PC-9 (cell line): ENCODE data around the gene RALGPS2. TPM values are rescaled to one million over a fixed set of nuclear protein-coding genes. Genes with fewer than 3 reads are reported as not detected.

Experiments used
- BruUV-seq: library from RNA; stranded (reverse); fragments of 400-500 nt; replicated peaks from 2 replicates; lab custom pipeline; 2021; lab: Mats Ljungman, UMichigan
- CTCF ChIA-PET: fragments of 300-600 bp; sonication (Branson Sonifier 250); formaldehyde crosslinking; loops from one replicate; lab custom pipeline; 2022; ENCODE audit warnings: antibody characterized with exemption; lab: Charles Lee
- POLR2A ChIA-PET: fragments of 300-600 bp; sonication (Branson Sonifier 250); formaldehyde crosslinking; loops from one replicate; lab custom pipeline; 2022; ENCODE audit warnings: antibody characterized with exemption; ENCODE audit not compliant: unreplicated experiment; lab: Charles Lee
- DNase-seq, 2 experiments: peaks; one replicate each; pipeline versions ENCODE4 v3.0.0 to v3.0.0-alpha.2; 2015 to 2022; ENCODE audit warnings: mixed read lengths in 1 of 2
- H2AFZ ChIP-seq: fragments of 200-600 bp; sonication (generic); 2 replicates; pipeline ENCODE4 v1.8.1; 2017; ENCODE audit warnings: antibody characterized with exemption
- H3F3A ChIP-seq: fragments of 200-600 bp; sonication (generic); 2 replicates; pipeline ENCODE4 v1.8.1; 2017; ENCODE audit warnings: antibody characterized with exemption, mild to moderate bottlenecking, low read depth; ENCODE audit not compliant: insufficient read depth
- H3K27ac ChIP-seq: fragments of 200-600 bp; sonication (generic); 2 replicates; pipeline ENCODE4 v1.6.1; 2016; ENCODE audit warnings: mixed run types
- H3K27me3 ChIP-seq: fragments of 200-600 bp; sonication (generic); 2 replicates; pipeline ENCODE4 v1.6.1; 2016; ENCODE audit warnings: low read depth, mixed run types; ENCODE audit not compliant: insufficient read depth
- H3K36me3 ChIP-seq: fragments of 200-600 bp; sonication (generic); 2 replicates; pipeline ENCODE4 v1.6.1; 2016; ENCODE audit warnings: low read depth, mixed run types
- H3K4me1 ChIP-seq: fragments of 200-600 bp; sonication (generic); replicated peaks from 2 replicates; pipeline ENCODE4 v1.6.1; 2016; ENCODE audit warnings: mixed run types; ENCODE audit not compliant: insufficient read depth
- H3K4me2 ChIP-seq: fragments of 200-600 bp; sonication (generic); 2 replicates; pipeline ENCODE4 v1.6.1; 2017; ENCODE audit warnings: mixed run types
- H3K4me3 ChIP-seq: fragments of 200-600 bp; sonication (generic); 2 replicates; pipeline ENCODE4 v1.6.1; 2016; ENCODE audit warnings: mixed run types
- H3K79me2 ChIP-seq: fragments of 200-600 bp; sonication (generic); 2 replicates; pipeline ENCODE4 v1.6.1; 2017; ENCODE audit warnings: low read depth, mixed run types
- H3K9me2 ChIP-seq: fragments of 200-600 bp; sonication (generic); 2 replicates; pipeline ENCODE4 v1.8.1; 2017; ENCODE audit warnings: mild to moderate bottlenecking; ENCODE audit not compliant: insufficient read depth
- H3K9me3 ChIP-seq: fragments of 200-600 bp; sonication (generic); 2 replicates; pipeline ENCODE4 v1.8.1; 2016; ENCODE audit warnings: low read depth; ENCODE audit not compliant: insufficient read depth
- H4K20me1 ChIP-seq: fragments of 200-600 bp; sonication (generic); 2 replicates; pipeline ENCODE4 v1.8.1; 2017; ENCODE audit not compliant: insufficient read depth
- CTCF ChIP-seq: fragments of 200-600 bp; sonication (generic); conservative IDR thresholded peaks from 2 replicates; pipeline ENCODE4 v1.6.1; 2017; ENCODE audit warnings: mixed run types, antibody characterized with exemption, mild to moderate bottlenecking, moderate library complexity
- EZH2 ChIP-seq: fragments of 200-600 bp; sonication (generic); IDR thresholded peaks from 2 replicates; pipeline ENCODE4 v1.8.0; 2017; ENCODE audit warnings: antibody characterized with exemption, low read depth
- intact Hi-C: fragments of 100-400 bp; cut with micrococcal nuclease; formaldehyde crosslinking; loops from one replicate; pipeline ENCODE4 v1.10.0; 2022; ENCODE audit not compliant: unreplicated experiment
- total RNA-seq: library from RNA; stranded (reverse); gene quantifications from 2 replicates; pipeline ENCODE4 v1.2.3, GENCODE V29; 2021

RALGPS2 gene
- total RNA-seq, 1 experiment from 2014 or later = 62.4 TPM

GRCh38 chr1:178942285-178943198 lies 217.5 kb downstream of the RALGPS2 start:
- no peaks in the 10 kb centered on the region for H3K4me1 ChIP-seq

GRCh38 chr1:178944729-178945128 lies 219.7 kb downstream of the RALGPS2 start:
- TF ChIP-seq CTCF = no peak
- no peak for TF ChIP-seq EZH2
- Histone ChIP-seq H3K9me2 (no peaks in the 10 kb centered on the region), H2AFZ (no peak overlapping the region), H3K9me3 (no peaks in the 10 kb centered on the region), H3K27ac (no peak overlapping the region), H3K79me2 (no peaks in the 10 kb centered on the region), H3K4me1 (no peaks in the 10 kb centered on the region), H3K27me3 (no peaks in the 10 kb centered on the region), H4K20me1 (no peaks in the 10 kb centered on the region), H3K4me3 (no peak overlapping the region), H3K36me3 (no peaks in the 10 kb centered on the region), H3F3A (no peaks in the 10 kb centered on the region), H3K4me2 (no peak overlapping the region)
- DNase-seq = no peak
- no TSS peak for BruUV-seq
- intact Hi-C loops = no loop called here
- ChIA-PET POLR2A (no interaction called here), CTCF (no interaction called here)

More at GRCh38 chr1:178942285-178943198, 217.5 kb downstream of the RALGPS2 start:
- H3K4me3 ChIP-seq = no peak overlapping the region
- no peak overlapping the region for H3K27ac ChIP-seq
- H3F3A ChIP-seq = no peaks in the 10 kb centered on the region
- POLR2A ChIA-PET = no interaction called here
- no peak overlapping the region for H3K4me2 ChIP-seq
- no peaks in the 10 kb centered on the region for H3K79me2 ChIP-seq
- BruUV-seq = no TSS peak
- H3K9me3 ChIP-seq = no peaks in the 10 kb centered on the region
- CTCF ChIA-PET = no interaction called here
- no peak overlapping the region for H2AFZ ChIP-seq
- intact Hi-C loops = no loop called here
- no peaks in the 10 kb centered on the region for H3K36me3 ChIP-seq
- no peaks in the 10 kb centered on the region for H3K27me3 ChIP-seq
- no peaks in the 10 kb centered on the region for H3K9me2 ChIP-seq
- H4K20me1 ChIP-seq = no peaks in the 10 kb centered on the region
- TF ChIP-seq EZH2 (no peak), CTCF (no peak)
- no peak for DNase-seq

GRCh38 chr1:178945763-178946266 lies 220.8 kb downstream of the RALGPS2 start:
- ChIA-PET POLR2A (no interaction called here), CTCF (no interaction called here)
- no peak overlapping the region for H3K4me3 ChIP-seq
- no peak overlapping the region for H3K27ac ChIP-seq
- no peak overlapping the region for H3K4me2 ChIP-seq
- H3K79me2 ChIP-seq = no peaks in the 10 kb centered on the region
- H3K9me2 ChIP-seq = no peaks in the 10 kb centered on the region
- no peak for DNase-seq
- no peaks in the 10 kb centered on the region for H3K36me3 ChIP-seq
- intact Hi-C loops = no loop called here
- BruUV-seq = no TSS peak
- no peaks in the 10 kb centered on the region for H4K20me1 ChIP-seq
- no peaks in the 10 kb centered on the region for H3F3A ChIP-seq
- H3K27me3 ChIP-seq = no peaks in the 10 kb centered on the region
- H3K4me1 ChIP-seq = no peaks in the 10 kb centered on the region
- no peak overlapping the region for H2AFZ ChIP-seq
- TF ChIP-seq CTCF = no peak
- TF ChIP-seq EZH2 = no peak
- H3K9me3 ChIP-seq = no peaks in the 10 kb centered on the region
